Stimulated activated CD4-positive, alpha-beta T cell treated with anti-CD3 and anti-CD28 coated beads, Interleukin-15, amount 100 ng/mL, for 1 hour (primary cell): ENCODE measurements around the gene HSPG2.

Experiments used
- DNase-seq, 2 donors: peaks; one replicate each; pipeline ENCODE4 v3.0.0-alpha.2; 2020; ENCODE audit warnings: low read depth in 1 of 2, low spot score in 1 of 2

HSPG2 gene

DNA sequence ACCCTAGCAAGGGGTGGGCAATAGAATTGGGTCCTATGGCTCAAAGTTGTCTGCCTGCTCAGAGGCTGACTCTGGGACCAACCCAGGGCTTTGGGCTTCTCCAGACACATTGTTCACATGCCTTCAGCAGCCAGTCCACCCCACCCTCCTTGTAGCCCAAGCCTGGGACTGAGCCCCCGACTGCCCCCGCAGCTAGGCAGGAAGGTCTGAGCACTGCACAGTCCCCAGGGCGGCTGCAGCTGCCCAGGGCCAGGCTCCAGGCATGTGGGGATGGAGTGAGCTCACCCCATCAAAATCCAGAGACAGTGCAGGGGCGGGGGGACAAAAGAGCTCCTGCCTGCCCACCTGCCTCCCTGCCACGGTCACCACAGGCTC lies 35.6 kb downstream of the HSPG2 start:
- DNase-seq, result no peak

DNA sequence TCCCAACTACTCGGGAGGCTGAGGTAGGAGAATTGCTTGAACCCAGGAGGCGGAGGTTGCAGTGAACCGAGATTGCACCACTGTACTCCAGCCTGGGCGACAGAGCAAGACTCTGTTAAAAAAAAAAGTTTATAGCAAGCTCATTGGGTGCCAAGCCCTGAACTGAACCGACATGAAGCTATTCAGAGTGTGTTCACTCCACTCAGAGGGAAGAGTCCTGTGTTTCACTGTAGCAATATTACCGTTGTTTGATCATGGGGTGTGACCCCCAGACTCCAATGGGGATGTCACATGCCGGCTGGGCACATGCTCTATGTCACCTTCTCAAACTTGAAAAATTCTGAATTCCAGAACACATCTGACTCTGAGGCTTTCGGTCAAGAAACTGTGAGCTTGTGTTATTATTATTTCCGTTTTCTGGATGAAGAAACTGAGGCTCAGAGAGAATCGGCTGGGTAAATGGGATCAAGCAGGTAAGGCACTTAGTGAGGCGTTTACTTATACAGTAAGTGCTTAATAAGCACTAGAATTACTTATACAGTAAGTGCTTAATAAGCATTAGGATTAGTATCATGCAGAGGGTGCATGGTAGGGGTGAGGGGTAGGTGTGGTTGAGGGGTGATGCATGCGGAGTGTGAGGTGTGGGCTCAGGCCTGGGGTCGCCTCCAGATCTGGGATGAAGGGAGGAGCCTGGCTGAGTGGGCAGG lies 36.2 kb downstream of the HSPG2 start:
- no peak for DNase-seq

DNA sequence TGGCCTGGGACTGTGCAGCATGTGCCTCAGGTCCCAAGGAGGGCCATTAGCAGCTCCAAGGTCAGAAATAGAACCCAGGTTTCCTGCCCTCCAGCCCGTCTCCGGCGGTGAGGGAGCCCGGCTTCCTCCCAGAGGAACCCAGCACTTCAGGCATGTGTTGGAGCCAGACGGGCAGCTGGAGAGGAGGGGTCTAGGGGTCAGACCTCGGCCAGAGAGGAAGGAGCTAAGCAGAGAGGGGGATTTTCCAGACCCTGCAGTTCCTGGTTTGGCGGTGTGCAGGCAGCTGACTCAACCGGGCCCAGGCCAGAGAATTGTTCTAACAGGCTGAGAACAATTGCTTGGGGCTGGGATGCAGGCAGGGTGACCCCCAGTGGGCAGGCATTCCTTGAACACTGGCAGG lies 37.1 kb downstream of the HSPG2 start:
- DNase-seq, result no peak

DNA sequence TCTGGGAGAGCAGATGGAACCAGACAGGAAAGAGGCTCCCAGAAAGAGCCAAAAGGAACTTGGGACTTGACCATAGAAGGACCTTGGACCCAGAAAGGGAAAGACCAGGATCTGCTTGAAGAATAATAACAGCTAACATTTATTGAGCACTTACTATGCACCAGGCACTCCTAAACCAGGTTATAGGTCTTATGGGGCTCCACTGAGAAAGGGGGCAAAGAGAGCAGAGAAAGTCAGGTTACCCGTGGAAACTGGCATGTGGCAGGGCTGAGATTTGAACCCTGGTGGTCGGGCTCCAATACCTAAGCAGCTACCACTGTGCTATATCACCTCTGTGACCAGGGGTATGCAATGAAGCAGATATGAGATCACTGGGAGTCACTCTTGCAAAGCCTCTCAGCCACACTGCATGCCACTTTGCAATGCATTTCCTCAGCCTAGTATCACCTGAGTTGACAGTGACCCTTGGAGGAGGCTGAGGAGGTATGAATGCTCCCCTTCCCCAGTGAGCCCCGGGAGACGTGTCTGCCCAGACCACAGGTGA lies 37.8 kb downstream of the HSPG2 start:
- no peak for DNase-seq

DNA sequence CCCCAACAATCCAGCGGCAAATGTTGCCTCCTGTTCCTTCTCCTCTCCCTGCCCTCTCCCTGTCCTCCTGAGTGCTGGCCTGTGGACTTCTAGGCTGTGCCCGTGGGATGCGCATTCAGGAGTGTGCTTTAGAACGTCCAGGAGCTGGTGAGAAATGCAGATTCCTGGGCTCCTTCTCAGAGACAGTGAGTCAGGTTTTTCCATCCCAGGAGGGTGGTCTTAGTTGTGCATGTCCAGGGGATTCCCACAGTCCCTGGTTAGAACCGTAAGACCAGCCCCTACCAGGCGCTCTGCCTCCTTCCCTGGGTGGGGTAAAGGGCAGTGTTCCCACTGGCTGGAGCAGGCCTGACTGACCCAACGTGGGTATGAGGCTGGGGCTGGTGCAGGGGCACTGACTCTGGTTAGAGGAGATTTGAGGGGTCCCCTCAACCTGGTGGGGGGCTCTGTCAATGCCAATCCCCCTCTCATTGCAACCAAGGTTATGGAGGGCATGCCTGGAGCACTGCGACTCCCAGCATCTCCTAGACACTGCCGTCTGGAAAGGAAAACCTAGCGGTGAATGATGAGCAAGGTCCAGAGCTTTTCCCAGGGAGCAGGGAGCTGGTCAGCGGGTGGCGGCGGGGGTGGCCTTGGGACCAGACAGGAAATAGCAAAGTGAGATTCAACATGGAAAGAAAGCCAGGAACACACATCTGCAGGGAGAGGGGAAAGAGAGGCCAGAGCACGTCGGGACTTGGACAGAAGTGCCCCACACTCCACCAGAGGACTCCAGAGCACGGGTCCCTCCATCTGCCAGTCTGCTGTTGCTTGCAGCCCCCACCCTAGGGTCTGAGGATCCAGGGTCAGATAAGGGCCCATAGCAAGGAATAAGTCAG lies 38.5 kb downstream of the HSPG2 start:
- DNase-seq, result no peak

DNA sequence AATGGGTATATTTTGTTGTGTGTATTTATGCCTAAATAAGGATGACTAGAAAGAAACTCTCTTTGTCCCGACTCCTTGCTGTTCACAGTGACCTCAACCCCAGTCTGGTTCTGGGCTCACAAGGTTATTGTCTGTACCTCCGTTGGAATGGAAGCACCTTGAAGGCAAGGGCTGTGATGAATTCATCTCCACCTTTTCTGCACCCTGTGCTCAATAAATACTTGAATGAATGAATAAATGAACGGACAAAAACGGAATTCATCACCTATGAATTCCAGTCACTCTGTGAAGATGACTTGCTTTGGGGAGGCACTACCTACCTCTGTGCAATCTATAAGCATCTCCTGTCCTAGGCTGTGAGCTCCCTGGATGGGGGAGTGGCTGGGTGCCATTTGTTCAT lies 39.3 kb downstream of the HSPG2 start:
- DNase-seq, result no peak

DNA sequence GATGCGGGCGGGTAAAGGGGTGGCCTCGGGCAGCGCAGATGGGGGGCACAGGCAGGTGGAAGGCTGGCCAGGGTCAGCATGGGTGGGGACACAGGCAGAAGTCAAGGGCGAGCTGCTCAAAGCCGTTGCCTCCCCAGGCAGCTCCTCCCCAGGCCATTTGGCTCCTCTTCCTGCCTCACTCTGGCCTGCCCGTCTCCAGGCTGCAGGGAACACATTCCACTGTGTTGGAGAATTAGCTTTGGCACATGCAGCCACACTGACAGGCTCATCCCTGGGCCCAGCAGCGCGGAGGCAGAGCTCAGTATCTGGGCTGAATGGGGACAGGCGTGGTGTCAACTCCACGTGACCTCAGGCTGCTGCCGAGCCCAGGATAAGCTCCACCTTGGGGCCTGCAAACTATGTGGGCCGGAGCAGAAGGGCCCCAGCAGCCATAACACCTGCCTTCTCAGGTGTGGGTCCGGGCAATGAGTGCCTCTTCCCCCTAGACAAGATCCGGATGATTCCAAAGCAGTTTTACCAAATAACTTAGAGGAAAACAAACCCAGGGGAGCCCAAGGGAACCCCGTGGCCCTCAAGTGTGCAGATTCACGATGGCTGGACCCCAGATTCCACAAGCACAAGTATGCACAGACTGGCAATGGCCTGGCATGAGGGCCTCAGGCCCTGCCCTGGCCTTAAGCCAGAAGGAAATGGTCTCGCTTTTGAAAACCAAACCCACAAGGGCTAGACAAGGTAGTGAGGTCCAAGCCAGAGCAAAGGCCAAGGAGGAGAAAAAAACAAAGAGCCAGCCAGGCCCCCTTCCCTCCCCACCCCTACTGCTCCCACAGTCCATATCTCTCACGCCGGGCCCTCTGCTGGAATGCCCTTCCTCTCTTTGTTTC lies 40.2 kb downstream of the HSPG2 start:
- no peak for DNase-seq

DNA sequence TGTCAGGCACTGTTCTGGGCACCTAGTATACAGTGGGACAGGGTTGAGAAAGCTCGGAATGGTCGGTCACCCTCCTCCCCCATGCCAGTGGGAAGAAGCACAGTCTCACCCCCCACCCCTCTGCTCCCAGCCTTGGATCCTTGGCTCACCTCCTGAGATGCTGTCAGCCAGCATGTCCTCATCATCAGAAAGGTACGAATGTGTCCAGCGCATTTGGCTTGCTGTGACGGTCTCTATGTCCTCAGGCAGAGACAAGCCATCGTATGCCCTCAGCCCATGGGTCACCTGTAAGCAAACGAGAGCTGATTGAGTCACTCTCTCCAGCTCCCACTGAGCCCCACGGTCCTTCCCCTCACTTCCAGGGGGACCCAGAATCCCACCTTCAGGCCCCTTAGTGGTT lies 41.1 kb downstream of the HSPG2 start:
- no peak for DNase-seq

DNA sequence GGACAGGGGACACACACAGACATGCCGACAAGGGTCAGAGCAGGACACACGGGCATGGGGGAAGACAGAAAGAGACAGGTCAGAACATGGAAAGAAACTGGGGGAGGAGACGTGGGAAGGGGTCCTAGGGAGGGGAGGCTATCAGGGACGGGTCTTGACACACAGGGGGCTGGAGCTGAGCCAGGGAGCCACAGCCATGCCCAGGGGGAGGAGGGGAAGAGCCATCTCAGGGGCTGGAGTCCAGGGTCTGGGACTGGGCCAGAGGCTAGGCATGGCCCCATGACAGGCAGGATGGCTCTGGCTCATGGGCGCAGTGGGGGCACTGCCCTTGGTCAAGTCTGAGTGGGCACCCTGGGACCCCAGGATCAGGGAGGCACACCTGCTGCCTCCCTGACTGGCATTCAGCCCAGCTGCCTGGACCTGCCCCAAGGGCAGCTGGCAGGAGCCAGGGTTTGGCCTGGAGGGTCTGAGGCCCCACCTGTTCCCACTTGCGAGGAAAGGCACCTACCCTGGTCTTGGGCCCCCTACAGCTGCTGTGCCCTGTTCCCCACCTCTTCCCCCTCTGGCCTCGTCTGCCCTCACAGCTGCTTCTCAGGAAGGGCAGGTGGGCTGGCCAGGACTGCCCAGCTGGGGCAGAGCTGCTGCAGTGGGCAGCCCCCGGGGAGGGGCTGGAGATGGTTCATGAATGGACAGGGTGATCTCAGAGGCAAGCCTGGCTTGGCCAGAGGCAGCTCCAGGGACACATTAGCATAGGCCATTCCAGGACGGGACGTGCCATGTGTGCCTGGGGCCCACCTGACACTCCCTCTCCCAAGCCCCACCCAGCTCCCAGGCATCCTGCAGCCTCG lies 42.9 kb downstream of the HSPG2 start:
- no peak for DNase-seq

DNA sequence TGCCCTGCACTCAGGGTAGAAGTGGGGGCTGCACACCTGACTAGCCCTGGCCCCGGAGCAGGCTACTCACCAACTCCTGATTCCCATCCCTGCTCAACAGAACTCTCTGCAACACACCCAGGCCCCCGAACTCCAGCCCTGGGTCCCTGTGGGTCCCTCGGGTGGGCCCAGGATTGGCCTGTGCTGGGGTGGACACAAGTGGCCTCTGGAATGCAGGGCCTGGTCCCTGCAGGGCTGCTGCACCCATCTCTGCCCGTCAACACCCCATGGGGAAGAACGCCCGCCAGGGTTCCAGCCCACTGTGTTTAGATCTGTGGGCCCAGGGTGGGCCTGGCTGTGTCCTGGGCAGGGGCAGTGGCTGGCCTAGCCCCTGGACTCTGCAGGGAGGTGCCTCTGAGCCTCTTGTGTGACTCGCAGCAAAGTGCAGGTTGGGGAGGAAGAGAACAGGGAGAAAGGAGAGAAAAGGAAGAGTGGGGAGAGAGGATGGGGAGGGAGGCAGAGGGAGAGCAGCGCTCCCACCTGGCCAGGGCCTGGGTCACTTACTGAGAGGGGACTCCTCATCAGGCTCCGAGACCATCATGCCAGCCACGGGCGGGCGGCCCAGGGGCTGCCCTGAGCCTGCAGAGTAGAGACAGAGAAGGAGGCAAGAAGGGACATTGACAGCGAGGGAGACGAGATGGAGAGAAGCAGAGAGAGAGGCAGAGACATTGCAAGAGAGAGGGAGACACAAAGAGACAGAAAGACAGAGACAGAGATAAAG lies 43.9 kb downstream of the HSPG2 start:
- no peak for DNase-seq

DNA sequence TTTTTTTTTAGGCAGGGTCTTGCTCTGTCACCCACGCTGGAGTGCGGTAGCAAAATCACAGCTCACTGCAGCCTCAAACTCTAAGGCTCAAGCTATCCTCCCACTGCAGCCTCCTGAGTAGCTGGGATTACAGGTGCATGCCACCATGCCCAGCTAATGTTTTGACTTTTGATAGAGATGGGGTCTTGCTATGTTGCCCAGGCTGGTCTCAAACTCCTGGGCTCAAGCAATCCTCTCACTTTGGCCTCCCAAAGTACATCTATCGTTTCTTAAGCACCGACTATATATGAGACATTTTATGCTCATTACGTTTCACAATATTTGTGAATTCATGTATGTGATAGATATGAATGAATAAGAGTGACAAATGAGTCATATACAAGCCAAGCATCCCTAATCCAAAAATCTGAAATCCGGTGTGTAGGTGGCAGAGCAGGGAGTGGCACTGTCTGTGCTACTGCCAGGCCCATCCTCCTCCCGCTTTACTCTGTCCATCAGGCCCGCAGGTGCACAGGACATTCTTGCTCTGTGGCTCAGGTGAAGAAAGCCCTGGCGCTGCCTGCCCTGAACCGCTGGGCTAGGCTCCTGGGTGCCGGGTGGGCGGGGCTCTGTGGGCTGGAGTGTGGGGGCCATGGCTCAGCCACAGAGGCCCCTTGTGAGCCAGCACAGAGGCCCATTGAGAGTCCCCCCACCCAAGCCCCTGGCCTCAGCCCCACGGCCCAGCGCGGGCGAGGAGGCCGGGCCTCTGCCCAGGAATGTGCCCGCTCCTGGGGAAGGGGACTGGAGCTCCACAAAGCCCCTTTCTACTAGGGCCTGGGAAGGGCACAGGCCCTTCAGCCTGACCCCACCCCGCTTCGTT lies 45.3 kb downstream of the HSPG2 start:
- no peak for DNase-seq

DNA sequence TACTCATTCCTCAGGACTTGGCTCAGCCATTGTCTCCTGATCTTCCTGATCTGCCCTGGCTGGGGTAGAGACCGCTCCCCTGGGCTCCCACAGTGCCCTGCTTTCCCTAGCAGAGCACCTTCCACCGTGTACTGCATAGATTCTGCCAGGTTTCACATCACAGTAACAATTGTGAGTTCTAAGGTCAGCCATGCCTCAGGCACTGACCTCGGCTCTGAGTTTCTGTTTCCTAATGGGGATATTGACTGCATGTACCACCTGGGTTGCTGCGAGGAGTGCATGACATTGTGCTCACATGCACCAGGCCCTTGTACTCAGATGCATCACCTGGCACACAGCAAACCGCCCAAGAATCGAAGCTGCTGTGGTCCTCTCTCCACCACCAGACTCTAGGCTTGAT lies 46.0 kb downstream of the HSPG2 start:
- no peak for DNase-seq

DNA sequence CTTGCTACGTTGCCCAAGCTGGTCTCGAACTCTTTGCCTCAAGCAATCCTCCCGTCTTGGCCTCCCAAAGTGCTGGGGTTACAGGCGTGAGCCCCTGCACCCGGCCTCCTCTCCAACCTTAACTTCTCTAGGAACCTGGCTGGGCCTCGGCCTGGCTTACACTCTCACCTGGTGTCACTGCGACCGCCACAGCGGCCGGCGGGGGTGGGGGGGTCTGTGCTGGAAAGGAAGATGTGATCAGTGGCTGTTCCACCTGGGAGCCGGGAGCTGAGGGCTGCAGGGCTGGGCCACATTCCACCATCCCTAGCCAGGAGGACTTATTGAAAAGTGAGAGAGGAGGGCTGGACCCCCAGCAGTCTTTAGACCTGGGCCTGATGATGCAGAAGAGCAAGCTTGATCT lies 48.6 kb downstream of the HSPG2 start:
- no peak for DNase-seq

DNA sequence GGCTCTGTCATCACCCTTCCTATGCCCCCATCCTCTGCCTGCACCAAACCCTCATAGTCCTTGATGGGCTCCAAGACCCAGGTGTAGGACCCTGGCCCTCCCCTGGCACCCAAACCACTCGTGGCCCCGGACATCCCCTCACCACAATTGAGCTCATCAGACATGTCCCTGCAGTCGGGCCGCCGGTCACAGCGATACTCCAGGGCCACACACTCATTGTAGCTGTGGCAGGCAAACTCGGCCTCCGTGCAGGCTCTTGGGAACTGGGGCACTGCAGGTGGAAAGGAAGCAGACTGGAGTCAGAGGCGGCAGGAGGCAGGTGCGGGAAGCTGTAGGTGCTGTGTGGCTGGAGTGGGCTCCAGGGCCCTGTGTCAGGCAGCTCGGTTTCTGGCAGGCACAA lies 49.3 kb downstream of the HSPG2 start:
- no peak for DNase-seq

DNA sequence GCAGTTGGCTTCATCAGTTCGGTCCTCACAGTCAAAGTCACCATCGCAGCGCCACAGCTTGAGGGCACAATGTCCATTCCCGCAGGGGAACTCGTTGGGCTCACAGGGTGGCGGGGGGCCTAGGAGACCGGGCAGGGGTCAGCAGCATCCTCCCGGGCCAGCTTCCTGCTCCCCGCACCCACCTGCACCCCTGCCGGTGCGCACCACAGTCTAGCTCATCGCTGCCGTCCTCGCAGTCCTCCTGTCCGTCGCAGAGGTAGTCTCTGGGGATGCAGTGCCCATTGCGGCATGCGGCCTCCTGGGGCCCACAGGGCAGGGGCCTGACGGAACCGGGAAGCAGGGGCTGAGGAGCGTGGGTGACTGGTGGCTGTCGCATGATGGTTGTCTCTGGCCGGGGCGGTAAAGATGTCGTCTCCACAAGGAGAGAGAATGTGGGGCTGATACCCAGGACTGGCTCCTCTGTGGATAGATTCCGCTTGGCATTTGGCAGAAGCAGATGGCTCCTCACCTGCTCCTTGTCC lies 49.8 kb downstream of the HSPG2 start:
- DNase-seq, result no peak

DNA sequence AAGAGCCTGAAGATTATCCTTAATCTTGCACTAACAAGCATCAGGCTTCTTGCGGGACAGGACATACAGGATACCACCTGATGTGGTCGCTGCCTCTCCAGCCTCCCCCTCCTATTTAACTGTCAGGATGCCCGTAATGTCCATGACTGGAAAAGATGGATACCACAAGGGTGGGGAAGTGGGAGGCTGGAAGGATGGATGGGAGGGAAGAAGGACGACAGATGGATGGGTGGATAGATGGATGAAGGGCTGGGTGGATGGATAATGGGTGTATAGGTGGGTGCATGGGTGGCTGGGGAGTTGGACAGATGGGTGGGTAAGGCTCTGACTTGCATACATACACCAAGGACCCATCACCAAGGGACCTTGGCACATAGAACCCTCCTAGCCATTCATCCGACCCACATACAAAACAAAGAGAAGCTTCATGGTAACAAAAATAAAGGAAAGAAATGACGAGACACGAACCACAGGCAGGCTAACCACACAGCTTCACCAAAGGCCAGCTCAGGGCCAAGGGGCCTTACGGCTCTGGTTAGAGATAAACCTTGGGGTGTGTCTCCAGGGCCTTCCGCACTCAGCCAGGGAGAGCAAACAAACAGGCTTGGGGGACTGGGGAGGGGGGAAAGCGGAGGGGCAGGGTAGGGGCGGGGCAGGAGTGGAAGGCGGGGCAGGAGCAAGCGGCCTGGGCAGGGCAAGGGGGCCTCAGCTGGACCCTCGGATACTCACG lies 50.5 kb downstream of the HSPG2 start:
- DNase-seq, result no peak

DNA sequence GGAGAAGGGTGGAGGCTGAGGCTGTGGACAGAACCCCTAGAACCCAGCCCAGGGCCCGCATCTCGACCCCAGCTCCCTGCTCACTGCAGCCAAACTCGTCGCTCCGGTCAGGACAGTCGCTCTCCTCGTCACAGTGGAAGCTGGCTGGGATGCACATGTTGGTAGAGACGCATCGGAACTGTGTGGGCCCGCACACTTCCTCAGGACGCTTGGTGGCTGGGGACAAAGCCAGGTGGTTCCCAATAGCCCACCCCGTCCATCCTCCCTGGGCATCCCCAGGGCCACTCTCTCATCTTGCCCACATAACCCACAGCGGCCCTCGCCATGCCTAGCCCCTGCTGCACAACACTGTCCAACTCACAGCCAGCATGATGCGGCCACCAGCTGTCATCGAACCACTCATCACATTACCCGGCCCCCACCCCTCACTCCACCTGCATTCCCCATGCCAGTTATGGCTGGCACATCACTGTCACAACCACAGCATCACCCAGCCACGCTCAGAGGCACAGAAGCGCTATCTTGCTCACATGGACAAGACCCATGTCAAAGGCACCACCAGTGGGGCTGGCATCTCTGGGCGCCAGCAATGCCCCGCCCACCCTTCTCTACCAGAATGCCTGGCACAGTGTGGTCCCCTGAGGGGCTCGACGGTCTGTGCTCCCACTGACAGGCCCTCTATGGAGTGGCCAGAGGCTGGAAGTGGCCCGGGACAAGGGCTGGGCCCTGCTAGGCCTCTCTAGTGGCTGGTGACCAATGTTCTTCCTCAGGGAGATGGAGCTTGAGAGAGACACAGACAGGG lies 51.7 kb downstream of the HSPG2 start:
- DNase-seq, result no peak
